GM19025 (cell line): Measurements from ENCODE around the gene CHST13.

Experiments
- ATAC-seq: cut with Tn5 transposase; IDR thresholded peaks from one replicate; pipeline ENCODE4 v1.9.1; 2021; ENCODE audit warnings: mild to moderate bottlenecking, low read depth, moderate library complexity; ENCODE audit not compliant: unreplicated experiment

CHST13 gene

GRCh38 chr3:126507886-126508285 lies 16.1 kb upstream of the CHST13 start:
- no peak for ATAC-seq

- ATAC-seq: no peak
Observed at GRCh38 chr3:126508564-126508964, 15.4 kb upstream of the CHST13 start.

DNA sequence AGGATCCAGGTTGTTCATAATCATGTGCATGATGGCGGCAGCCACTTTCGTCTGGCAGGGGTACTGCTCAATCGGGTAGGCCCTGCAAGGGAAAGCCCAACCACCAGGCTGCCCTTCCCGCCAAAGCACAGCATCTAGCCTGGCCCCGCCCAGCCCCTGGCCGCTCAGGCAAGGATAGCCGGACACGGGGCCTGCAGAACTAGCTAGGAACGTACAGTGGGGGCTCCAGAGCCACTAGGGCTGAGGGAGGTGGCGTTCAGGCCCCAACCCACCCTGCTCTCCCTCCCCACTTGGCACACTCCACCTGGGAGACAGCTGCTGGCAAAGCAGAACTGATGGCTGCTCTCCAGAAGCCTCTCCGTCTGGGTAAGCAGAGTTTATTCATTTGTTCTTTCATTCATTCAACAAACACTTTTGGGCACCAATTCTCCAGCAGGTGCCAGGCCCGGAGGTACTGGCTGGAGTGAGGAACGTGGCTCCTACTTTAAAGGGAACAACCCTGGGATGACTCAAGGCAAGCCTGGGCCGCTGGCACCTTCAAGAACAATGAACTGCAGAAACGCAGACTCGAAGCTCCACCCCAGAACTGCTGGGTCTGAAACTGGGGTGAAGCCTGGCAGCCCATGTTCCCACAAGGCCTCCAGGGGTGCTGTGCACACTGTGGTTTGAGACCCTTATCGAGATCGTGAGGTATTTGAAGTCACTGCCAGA lies 14.2 kb upstream of the CHST13 start:
- ATAC-seq: no peak

DNA sequence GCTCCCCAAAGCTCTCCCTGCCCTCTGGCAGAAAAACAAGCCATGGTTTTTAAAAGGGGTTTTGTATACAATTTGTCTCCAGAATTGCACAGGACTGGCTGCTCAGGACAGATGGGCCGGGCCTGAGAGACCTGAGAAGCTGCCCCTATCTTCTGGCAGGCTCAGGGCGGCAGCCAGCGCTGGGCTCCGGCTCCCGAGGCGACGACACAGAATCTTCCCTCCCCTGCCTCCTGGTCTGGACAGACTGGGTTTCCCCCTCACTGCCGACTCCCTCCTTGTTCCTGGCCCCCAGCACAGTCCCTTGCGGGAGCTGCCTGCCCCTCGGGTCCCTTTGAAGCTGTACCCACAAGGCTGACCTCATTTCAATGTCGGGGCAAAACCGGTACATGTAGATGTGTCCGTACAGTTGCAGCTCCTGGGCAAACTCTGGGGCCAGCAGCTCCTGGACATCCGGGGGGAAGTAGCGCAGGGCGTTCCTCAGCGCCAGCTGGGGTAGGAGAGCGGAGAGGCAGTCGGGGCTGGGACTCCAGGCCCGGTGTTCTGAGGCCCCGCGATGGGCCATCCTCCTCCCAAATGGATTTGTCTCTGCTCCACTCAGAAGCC lies 13.5 kb upstream of the CHST13 start:
- no peak for ATAC-seq

DNA sequence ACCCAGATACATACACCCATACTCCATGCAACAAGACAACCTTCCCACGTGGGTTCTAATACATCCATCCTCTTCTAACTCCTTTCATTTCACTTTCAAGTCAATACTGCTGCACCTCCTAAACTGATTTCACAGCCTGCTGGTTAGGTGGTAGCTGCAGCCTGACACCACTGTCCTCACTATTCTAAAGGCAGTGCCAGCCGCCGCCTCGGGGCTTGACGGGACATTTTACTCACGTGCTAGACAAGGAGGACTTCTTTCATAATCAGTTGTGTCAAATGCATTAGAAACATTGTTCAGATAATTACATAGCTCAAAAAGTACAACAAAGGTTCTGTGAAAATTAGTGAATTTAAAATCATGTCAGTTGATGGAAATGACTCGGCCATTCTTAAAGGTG lies 12.7 kb upstream of the CHST13 start:
- no peak for ATAC-seq

- ATAC-seq: no peak
Observed at GRCh38 chr3:126512026-126512425, 11.9 kb upstream of the CHST13 start.

DNA sequence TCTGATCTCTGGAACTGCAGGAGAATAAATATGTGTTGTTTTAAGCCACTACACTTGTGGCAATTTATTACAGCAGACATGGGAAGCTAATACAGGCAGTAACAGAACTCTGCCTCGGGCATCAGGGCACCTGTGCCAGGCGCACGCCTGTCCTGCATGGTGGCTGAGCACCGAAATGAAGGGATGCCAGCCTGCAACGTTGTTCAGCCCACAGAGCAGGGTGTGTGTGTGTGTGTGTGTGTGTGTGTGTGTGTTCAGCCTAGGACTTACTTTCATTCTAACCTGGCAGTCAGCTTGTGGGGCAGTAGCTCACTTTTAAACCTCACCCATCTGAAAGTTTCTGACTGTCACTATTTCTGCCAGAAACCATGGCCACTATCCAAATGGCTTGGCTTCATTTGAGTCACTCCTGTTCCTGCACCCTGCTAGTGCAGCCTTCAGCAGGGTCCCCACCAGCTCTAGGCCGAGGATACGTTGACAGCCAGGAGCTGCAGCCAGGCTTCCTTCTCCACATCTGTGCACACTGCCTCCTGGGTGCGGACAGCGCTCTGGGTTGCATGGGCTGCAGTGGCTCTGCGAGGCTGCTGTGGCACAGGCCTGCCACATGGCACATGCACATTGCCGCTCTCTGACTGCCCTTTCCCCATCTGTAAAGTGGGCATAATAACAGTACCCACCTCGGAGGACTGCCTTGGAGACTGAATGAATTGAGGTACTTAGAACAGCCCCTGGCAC lies 10.9 kb upstream of the CHST13 start:
- no peak for ATAC-seq

GRCh38 chr3:126514161-126514560 lies 9.8 kb upstream of the CHST13 start:
- ATAC-seq: no peak

GRCh38 chr3:126515066-126515706 lies 8.8 kb upstream of the CHST13 start:
- ATAC-seq: no peak

- ATAC-seq: no peak
Observed at GRCh38 chr3:126516152-126516935, 7.6 kb upstream of the CHST13 start.

- no peak for ATAC-seq
Observed at GRCh38 chr3:126516936-126517290, 7.0 kb upstream of the CHST13 start.

GRCh38 chr3:126517291-126517951 lies 6.5 kb upstream of the CHST13 start, which contains the start of gene UROC1:
Gene UROC1, minus strand, starts transcription at chr3:126517773. Its CDS starts 54 bp downstream, at chr3:126517719.
- ATAC-seq: no peak

- no peak for ATAC-seq
Observed at GRCh38 chr3:126517986-126518778, 5.8 kb upstream of the CHST13 start.

GRCh38 chr3:126518779-126519177 lies 5.2 kb upstream of the CHST13 start:
- ATAC-seq: no peak

DNA sequence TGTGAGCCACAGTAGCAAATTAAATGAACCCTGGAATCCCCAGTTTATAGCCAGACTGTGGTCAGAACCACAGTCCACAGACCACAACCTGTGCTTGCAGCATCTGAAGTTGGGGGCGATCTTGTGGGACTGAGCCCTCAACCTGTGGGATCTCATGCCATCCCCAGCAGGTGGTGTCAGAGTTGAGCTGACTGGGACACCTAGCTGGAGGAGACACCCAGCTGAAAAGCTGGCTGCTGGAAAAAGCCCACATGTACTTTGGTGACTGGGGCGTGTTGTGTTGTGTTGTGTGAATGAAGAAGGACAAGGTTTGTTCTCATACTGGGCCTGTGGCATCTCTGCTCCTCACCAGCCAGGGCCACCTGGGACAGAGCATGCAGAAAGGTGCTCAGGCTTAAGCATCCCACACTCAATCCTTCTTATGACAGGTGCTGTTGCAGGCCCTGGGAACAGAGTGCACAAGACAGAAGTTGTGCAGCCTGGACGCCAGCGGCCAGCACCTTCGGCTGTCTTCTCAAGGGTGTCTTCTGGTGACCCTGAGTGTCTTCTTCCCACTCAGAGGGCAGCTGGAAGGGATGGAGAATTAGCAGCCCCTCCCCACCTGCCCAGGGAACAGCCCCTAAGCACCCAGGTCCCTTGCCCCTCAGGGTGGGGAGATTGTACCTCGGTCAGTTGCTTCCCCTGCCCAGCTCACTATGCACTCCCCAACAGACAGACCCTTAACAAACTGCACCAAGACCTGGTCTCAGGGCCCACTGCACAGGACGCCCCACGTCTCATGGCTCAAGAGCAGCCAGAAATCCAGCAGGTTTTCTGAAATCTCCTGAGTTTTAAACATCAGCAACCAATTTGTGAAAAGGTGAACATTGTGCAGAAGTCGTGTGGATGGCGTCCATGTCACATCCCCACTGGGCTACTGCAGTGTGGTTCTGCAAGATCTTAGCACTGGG lies 4.2 kb upstream of the CHST13 start:
- no peak for ATAC-seq

GRCh38 chr3:126521122-126521891 lies 2.6 kb upstream of the CHST13 start:
- no peak for ATAC-seq

GRCh38 chr3:126522363-126522788 lies 1.6 kb upstream of the CHST13 start:
- ATAC-seq: no peak
